Stimulated activated CD4-positive, alpha-beta T cell treated with anti-CD3 and anti-CD28 coated beads, Interleukin-4, amount 100 ng/mL, for 48 hours (primary cell): ENCODE data around the gene PTGIR.

Source experiments
- DNase-seq, 2 donors: peaks; one replicate each; pipeline ENCODE4 v3.0.0-alpha.2; 2020; ENCODE audit warnings: low read depth in 2 of 2

Gene PTGIR

DNA sequence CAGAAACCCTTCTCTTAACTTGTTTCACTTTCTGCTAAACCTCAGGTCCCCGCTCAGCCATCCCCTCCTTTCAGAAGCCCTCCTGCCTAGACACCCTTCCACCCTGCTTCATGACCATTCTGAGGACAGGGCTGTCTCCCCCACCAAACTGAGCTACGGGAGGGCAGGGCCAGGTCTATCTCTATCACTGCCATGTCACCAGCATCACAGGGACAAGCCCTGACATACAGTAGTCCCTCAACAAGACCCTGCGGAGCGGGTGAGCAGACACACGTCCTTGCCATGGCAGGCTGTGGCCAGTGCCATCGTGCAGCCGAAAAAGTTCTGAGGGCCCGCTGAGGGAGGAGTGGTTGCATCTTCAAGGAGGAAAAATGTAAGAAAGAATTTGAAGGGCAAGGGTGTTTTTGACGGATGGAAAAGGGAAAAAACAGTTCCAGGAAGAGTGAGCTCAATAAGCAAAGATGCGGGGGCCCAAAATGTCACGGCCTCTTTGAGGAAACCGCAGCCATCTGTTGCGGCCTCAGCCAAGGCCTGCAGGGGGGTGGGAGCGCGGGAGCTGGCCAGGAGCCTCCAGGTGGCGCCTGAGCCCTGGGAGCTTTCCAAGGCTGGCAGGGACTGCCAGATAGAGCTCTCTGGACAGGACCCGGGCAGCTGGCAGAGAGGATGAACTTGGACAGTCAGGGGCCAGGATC, 8.1 kb downstream of the PTGIR start:
- peak in 1 of 2 donors; percentile 68 for DNase-seq

GRCh38 chr19:46615966-46616365, 8.9 kb downstream of the PTGIR start:
- no peak for DNase-seq

DNA sequence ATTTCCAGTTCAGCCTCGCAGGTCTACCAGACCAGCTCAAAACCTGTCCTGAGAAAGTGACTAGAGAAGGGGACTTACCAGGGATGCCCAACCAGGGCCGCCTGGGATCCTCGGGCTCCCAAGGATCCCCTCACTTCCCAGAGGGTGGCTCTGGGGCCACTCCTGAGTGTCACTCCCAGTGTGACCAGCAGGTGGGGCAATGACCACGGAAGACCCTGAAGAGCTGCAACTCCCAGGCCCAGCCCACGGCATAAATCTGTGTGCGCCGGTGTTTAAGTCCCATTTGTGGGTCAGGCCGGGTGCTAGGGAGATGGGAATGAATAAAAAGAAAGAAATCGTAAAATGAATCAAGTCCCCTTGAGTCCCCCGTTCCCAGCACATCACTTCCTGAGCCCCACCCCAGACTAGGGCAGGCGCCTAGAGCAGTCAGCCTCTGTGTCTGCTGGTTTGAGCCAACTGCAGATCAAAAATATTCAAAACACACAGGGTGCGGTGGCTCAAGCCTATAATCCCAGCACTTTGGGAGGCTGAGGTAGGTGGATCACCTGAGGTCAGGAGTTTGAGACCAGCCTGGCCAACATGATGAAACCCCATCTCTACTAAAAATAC, 10.7 kb downstream of the PTGIR start:
- DNase-seq = peak; percentile 77 to 83

- DNase-seq = no peak
Observed at GRCh38 chr19:46613525-46613924, 11.4 kb downstream of the PTGIR start.

DNA sequence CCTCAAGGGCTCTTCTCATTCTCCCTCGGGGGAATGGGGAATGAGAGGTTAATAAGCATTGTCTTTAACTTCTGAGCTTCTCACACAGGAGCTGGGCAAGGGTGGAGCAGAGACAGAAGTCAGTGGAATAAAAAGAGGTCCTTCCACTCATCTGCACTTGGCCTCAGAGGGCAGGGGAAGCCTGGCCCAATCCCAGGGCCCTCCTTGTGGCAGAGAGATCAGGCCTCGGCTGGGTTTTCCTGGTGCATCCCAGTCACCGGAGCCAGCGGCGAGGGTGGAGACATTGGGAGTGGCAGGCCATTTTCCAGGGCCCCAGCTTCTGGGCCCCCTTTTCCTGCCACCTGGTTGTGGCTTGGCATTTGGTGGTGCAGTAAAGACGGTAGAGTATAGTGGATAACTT, 13.1 kb downstream of the PTGIR start:
- DNase-seq = no peak

DNA sequence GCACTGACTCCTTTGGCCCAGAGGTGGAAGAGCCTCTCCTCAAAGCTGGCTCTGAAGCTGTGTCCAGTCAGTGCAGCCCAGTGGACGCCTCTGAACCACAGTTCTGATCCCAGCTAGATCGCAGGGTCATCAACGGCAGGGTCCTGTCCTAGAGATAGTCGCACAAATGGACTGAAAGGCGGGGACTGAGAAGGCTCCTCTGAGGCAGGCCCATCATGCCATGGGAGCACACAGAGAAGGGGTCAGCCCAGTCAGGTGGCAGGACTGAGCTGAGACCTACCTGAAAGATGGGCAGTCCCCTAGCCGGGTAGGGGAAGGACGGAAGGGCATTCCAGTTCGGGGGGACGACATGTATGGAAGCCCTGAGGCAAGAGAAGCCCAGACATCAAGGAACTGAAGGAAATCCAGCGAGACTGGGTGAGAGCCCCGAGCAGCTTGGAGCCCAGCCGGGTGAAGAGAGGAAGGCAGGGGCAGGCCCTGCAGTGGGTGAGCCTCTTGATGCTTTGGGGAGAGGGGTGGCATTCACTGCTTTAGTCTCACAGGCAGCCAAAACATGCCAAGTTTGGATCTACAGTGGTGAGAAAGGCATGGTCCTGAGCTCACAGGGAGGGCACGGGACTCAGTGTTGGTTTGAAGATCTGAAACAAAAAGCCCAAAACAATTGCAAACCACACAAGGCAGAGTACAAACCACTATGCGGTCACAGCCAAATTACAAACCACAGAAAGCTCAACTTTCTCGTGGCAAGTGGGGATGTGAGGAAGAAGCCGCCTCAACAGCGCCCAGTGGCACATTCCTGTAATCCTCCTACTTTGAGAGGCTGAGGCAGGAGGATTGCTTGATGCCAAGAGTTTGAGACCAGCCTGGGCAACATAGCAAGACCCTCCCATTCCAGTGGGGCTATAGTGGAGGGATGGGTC, 13.8 kb downstream of the PTGIR start:
- DNase-seq = no peak

DNA sequence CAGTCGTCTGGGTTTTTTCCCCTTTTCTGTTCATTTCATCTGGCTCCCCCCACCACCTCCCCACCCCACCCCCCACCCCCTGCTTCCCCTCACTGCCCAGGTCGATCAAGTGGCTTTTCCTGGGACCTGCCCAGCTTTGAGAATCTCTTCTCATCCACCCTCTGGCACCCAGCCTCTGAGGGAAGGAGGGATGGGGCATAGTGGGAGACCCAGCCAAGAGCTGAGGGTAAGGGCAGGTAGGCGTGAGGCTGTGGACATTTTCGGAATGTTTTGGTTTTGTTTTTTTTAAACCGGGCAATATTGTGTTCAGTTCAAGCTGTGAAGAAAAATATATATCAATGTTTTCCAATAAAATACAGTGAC, 14.5 kb downstream of the PTGIR start:
- DNase-seq = no peak

DNA sequence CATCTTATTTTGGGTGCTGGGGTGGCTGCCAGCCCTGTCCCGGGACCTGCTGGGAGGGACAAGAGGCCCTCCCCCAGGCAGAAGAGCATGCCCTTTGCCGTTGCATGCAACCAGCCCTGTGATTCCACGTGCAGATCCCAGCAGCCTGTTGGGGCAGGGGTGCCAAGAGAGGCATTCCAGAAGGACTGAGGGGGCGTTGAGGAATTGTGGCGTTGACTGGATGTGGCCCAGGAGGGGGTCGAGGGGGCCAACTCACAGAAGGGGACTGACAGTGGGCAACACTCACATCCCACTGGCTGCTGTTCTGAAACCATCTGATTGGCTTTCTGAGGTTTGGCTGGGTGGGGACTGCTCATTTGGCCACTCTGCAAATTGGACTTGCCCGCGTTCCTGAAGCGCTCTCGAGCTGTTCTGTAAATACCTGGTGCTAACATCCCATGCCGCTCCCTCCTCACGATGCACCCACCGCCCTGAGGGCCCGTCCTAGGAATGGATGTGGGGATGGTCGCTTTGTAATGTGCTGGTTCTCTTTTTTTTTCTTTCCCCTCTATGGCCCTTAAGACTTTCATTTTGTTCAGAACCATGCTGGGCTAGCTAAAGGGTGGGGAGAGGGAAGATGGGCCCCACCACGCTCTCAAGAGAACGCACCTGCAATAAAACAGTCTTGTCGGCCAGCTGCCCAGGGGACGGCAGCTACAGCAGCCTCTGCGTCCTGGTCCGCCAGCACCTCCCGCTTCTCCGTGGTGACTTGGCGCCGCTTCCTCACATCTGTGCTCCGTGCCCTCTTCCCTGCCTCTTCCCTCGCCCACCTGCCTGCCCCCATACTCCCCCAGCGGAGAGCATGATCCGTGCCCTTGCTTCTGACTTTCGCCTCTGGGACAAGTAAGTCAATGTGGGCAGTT, 15.1 kb downstream of the PTGIR start:
- DNase-seq = no peak

DNA sequence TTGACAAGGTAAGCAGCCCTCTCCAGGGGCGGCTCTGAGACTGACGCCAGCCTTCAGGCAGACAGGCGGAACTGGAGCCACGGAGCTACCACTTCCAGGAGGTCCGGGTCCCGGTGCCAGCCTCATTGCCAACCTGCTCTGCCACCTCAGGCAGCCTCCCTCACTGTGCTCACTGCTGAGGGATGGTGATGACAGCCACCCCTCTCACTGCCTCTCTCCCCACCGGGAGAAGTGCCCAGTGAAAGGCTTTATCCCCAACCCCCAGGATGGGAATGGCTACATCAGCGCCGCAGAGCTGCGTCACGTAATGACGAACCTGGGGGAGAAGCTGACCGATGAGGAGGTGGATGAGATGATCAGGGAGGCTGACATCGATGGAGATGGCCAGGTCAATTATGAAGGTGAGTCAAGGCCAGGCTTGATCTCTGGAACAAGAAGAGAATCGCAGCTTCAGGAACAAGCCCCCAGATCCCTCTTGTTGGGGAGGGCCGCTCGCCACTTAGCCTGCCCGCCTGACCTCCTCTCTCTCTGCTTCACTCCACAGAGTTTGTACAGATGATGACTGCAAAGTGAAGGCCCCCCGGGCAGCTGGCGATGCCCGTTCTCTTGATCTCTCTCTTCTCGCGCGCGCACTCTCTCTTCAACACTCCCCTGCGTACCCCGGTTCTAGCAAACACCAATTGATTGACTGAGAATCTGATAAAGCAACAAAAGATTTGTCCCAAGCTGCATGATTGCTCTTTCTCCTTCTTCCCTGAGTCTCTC, 16.1 kb downstream of the PTGIR start:
- DNase-seq = no peak

DNA sequence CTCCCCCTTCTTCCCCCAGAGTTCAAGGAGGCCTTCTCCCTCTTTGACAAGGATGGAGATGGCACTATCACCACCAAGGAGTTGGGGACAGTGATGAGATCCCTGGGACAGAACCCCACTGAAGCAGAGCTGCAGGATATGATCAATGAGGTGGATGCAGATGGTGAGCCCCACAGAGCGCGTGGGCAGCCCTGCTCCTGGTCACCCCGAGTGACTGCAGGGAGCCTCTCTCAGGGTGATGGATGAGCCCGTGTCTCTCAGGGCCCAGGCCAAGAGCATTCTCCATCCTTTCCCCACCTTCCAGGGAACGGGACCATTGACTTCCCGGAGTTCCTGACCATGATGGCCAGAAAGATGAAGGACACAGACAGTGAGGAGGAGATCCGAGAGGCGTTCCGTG, 16.7 kb downstream of the PTGIR start:
- DNase-seq = no peak

DNA sequence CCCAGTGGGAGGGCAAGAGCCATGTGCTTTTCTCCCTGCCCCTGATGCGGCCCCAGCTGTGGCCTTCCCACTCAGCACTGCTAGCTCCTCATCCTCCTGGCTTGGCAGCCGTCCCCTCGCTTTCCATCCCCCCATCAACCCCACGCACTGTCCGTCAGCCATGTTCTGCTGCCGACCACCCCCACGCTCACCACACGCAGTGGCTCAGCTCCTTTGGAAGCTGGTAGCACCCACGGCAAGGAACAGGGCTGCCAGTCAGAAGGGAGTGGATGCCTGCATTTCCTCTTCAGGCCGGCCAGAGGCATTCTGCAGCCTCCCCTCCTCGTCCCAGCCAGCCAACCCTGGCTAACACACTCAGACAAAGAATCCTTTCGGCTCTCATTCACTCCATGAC, 17.4 kb downstream of the PTGIR start:
- no peak for DNase-seq

- no peak for DNase-seq
Observed at GRCh38 chr19:46606681-46607447, 18.0 kb downstream of the PTGIR start.

DNA sequence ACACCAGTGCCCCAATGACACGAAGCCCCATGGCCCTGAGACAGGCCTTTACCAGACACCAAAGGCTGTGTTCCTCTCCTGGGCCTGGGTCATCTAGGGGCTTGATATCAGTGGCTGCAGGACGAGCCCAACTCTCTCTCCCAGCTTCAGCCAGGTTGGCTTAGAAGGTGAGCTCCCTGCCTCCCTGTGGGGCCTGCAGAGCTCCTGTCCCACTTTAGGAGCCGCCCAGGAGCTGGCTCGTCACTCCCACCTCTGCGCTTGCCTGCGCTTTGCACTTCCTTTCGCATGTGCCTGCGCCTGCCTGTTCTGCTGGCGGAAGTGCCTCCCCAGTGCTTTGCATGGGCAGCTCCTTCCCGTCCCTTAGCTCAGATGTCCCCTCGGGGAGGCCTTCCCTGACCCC, 18.9 kb downstream of the PTGIR start:
- no peak for DNase-seq

- no peak for DNase-seq
Observed at GRCh38 chr19:46605356-46605821, 19.5 kb downstream of the PTGIR start.

- DNase-seq = no peak
Observed at GRCh38 chr19:46604781-46605355, 20.0 kb downstream of the PTGIR start.

- DNase-seq = no peak
Observed at GRCh38 chr19:46603752-46604231, 21.1 kb downstream of the PTGIR start.

- DNase-seq = no peak
Observed at GRCh38 chr19:46603195-46603637, 21.7 kb downstream of the PTGIR start.

DNA sequence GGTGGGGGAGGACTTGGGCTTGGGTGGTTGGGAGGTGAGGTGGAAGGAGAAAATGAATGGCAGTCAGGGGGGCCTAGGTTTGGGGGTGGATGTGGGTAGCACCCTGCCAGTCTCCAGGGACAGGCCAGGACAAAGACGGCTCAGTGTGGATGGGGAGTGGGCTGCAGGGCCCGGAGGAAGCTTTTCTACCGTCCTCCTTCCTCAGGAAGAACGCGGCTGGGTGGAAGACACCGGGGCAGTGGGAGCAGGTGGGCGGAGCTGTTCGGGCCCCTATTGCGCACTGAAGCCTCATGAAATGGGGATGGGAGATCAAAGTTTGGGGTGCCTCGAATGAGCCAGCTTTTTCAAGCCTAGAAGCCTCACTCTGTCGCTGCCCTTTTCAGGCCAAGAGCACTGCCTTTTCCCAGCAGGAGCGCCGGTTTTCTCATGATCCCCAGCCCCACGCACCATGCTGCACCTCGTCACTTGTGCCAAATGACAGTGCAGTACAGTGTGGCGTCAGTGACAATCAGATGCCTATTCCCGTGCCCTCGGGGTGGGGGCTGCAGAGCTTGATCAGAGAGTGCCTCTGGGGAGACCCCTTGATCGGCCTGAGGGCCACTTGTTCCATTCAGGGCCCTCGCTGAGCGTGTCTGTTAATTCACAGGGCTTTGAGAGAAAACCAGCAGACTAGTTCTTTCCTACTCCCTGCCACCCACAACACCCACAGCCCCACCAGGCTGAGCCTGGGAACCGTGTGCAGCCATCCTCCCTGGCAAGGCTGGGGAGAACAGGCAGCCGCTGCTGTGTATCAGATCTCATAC, 22.3 kb downstream of the PTGIR start:
- DNase-seq = no peak
